Testis (tissue), 2 donors: ENCODE measurements around the gene EPS8L2.

Experiments
- POLR2A ChIP-seq: fragments of 450-650 bp; IDR thresholded peaks from one replicate; pipeline ENCODE4 v1.6.1; 2017; ENCODE audit warnings: antibody characterized with exemption, mild to moderate bottlenecking, moderate library complexity
- TF ChIP-seq, protein P1 (sequence below), 3 experiments: fragments of 450-650 bp in 2 of 3; fragments of 200-600 bp in 1 of 3; sonication (generic) in 1 of 3; IDR thresholded peaks; one replicate each; pipeline ENCODE4 v1.5.1; 2016 to 2019; ENCODE audit warnings: antibody characterized with exemption in 3 of 3, mild to moderate bottlenecking in 2 of 3, moderate library complexity in 1 of 3

DNA sequence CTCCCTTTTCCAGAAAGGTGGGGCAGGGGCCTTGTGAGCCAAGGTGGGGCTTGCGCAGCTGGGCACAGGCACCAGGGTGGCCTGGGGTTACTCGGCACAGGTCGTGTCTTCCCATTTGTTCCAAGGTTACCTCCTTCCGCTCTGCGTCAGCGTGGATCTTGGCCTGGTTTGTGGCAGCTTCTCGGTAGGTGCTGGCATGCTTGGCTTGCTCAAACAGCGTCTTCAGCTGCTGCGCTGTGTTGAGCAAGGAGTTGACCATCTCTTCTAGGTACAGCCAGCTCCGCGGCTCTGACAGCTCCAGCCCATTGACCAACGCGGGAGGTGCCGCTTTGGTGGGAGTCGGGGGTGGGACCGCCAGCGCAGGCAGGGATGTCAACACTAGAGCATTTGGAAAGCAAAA, 31.6 kb upstream of the EPS8L2 start:
- TF ChIP-seq, protein P1, sequence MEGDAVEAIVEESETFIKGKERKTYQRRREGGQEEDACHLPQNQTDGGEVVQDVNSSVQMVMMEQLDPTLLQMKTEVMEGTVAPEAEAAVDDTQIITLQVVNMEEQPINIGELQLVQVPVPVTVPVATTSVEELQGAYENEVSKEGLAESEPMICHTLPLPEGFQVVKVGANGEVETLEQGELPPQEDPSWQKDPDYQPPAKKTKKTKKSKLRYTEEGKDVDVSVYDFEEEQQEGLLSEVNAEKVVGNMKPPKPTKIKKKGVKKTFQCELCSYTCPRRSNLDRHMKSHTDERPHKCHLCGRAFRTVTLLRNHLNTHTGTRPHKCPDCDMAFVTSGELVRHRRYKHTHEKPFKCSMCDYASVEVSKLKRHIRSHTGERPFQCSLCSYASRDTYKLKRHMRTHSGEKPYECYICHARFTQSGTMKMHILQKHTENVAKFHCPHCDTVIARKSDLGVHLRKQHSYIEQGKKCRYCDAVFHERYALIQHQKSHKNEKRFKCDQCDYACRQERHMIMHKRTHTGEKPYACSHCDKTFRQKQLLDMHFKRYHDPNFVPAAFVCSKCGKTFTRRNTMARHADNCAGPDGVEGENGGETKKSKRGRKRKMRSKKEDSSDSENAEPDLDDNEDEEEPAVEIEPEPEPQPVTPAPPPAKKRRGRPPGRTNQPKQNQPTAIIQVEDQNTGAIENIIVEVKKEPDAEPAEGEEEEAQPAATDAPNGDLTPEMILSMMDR (IDR thresholded peaks at IDR 0.05), result no peak
- TF ChIP-seq POLR2A, result no peak
